ENCODE measurements around the gene MAN1A1. TPM values are rescaled to one million over a fixed set of nuclear protein-coding genes. Genes with fewer than 3 reads are reported as not detected.

Gene MAN1A1
- polyA plus RNA-seq, 1 donor (not counting 4 experiments of a cell fraction or from before 2014, with no cell fraction given), result 20.2 TPM

- H3K79me2 ChIP-seq (ENCODE audit: control insufficient read depth, insufficient read depth, low read length), result no peaks in the 10 kb centered on the region
- DNase-seq (ENCODE audit: low read depth, low spot score) (no peak), FAIRE-seq (no peak)
- H3K4me2 ChIP-seq (ENCODE audit: control insufficient read depth, extremely low read depth, insufficient read depth, low read depth, low read length), result no peak overlapping the region
- H2AFZ ChIP-seq (ENCODE audit: control insufficient read depth, low read length), result no peak overlapping the region
- peaks cover 0 to 6% of the 10 kb centered on the region in 2 experiments for H3K36me3 ChIP-seq (ENCODE audit: control insufficient read depth in 2 of 2, extremely low read depth in 1 of 2, insufficient read depth in 2 of 2, low read length in 2 of 2)
- no peaks in the 10 kb centered on the region for H3K27me3 ChIP-seq (ENCODE audit: control insufficient read depth, extremely low read depth, insufficient read depth, low read length)
- no peak overlapping the region for H3K4me3 ChIP-seq (ENCODE audit: control insufficient read depth in 2 of 3, extremely low read depth in 1 of 3, insufficient read depth in 2 of 3, low read depth in 1 of 3, low read length in 3 of 3)
- TF ChIP-seq CTCF (optimal IDR thresholded peaks at IDR 0.05 in 1 of 3, IDR thresholded peaks at IDR 0.05 in 1 of 3, conservative IDR thresholded peaks at IDR 0.05 in 1 of 3; ENCODE audit: extremely low read depth in 1 of 3, insufficient read depth in 2 of 3, low read length in 3 of 3) (no peak), EZH2 (IDR thresholded peaks at IDR 0.05; ENCODE audit: low read length) (no peak)
- dilution Hi-C loops (cut with MboI; ENCODE audit: extremely low pct_ligation_motif_present, low sequenced_read_pairs), result no loop called here
- H3K9me1 ChIP-seq (ENCODE audit: control insufficient read depth, extremely low read depth, insufficient read depth, low read length), result no peaks in the 10 kb centered on the region
- H3K4me1 ChIP-seq (ENCODE audit: control insufficient read depth, extremely low read depth, insufficient read depth, low read length), result no peaks in the 10 kb centered on the region
- no peak overlapping the region for H3K27ac ChIP-seq (ENCODE audit: control insufficient read depth, insufficient read depth, low read length)
- no peaks in the 10 kb centered on the region for H3K9me3 ChIP-seq (ENCODE audit: control insufficient read depth, low read depth, low read length)
- no peaks in the 10 kb centered on the region for H4K20me1 ChIP-seq (ENCODE audit: control insufficient read depth, extremely low read depth, insufficient read depth, low read length)
- H3K9ac ChIP-seq (ENCODE audit: control insufficient read depth, extremely low read depth, insufficient read depth, low read length), result no peak overlapping the region
Measured at GRCh38 chr6:119182216-119182803, 167.3 kb downstream of the MAN1A1 start.

GRCh38 chr6:119181046-119181445, 168.5 kb downstream of the MAN1A1 start:
- Histone ChIP-seq H3K27ac (ENCODE audit: control insufficient read depth, insufficient read depth, low read length) (no peak overlapping the region), H3K9me3 (ENCODE audit: control insufficient read depth, low read depth, low read length) (no peaks in the 10 kb centered on the region), H3K9ac (ENCODE audit: control insufficient read depth, extremely low read depth, insufficient read depth, low read length) (no peak overlapping the region), H4K20me1 (ENCODE audit: control insufficient read depth, extremely low read depth, insufficient read depth, low read length) (no peaks in the 10 kb centered on the region), H3K79me2 (ENCODE audit: control insufficient read depth, insufficient read depth, low read length) (no peaks in the 10 kb centered on the region), H3K4me3 (ENCODE audit: control insufficient read depth in 2 of 3, extremely low read depth in 1 of 3, insufficient read depth in 2 of 3, low read depth in 1 of 3, low read length in 3 of 3) (no peak overlapping the region), H3K4me2 (ENCODE audit: control insufficient read depth, extremely low read depth, insufficient read depth, low read depth, low read length) (no peak overlapping the region), H3K4me1 (ENCODE audit: control insufficient read depth, extremely low read depth, insufficient read depth, low read length) (no peaks in the 10 kb centered on the region), H3K9me1 (ENCODE audit: control insufficient read depth, extremely low read depth, insufficient read depth, low read length) (no peaks in the 10 kb centered on the region), H3K36me3 (ENCODE audit: control insufficient read depth in 2 of 2, extremely low read depth in 1 of 2, insufficient read depth in 2 of 2, low read length in 2 of 2) (peaks cover 0 to 2% of the 10 kb centered on the region in 2 experiments), H3K27me3 (ENCODE audit: control insufficient read depth, extremely low read depth, insufficient read depth, low read length) (no peaks in the 10 kb centered on the region), H2AFZ (ENCODE audit: control insufficient read depth, low read length) (no peak overlapping the region)
- no peak for TF ChIP-seq EZH2 (IDR thresholded peaks at IDR 0.05; ENCODE audit: low read length)
- no peak for TF ChIP-seq CTCF (optimal IDR thresholded peaks at IDR 0.05 in 1 of 3, IDR thresholded peaks at IDR 0.05 in 1 of 3, conservative IDR thresholded peaks at IDR 0.05 in 1 of 3; ENCODE audit: extremely low read depth in 1 of 3, insufficient read depth in 2 of 3, low read length in 3 of 3)
- dilution Hi-C loops (cut with MboI; ENCODE audit: extremely low pct_ligation_motif_present, low sequenced_read_pairs), result no loop called here
- DNase-seq (ENCODE audit: low read depth, low spot score) (no peak), FAIRE-seq (no peak)

All from keratinocyte (primary cell).